Measurements from ENCODE around the gene RAB1A.

GRCh38 chr2:65159261-65159660, 29.4 kb upstream of the RAB1A start:
- no peak for TF ChIP-seq CTCF (IDR thresholded peaks at IDR 0.05)
- no peak for TF ChIP-seq EZH2 (IDR thresholded peaks at IDR 0.05; ENCODE audit: borderline replicate concordance, insufficient read depth, low read depth, low read length, poor library complexity, severe bottlenecking)
